Sigmoid colon (tissue), 4 donors: ENCODE results near the gene C14orf180.

Experiments used
- EP300 ChIP-seq, 4 donors: sonication (generic); formaldehyde crosslinking; IDR thresholded peaks; one replicate each; pipeline ENCODE4 v1.6.1; 2017; ENCODE audit warnings: antibody characterized with exemption in 4 of 4
- POLR2A ChIP-seq, 2 donors: fragments of 450-650 bp; IDR thresholded peaks; one replicate each; pipeline ENCODE4 v1.6.1; 2016; ENCODE audit warnings: antibody characterized with exemption in 2 of 2, mild to moderate bottlenecking in 2 of 2, moderate library complexity in 2 of 2
- TF ChIP-seq, protein P1 (sequence below), 4 experiments: fragments of 450-650 bp in 3 of 4; fragments of 200-600 bp in 1 of 4; IDR thresholded peaks; one replicate each; pipeline ENCODE4 v1.5.1; 2016 to 2019; ENCODE audit warnings: antibody characterized with exemption in 4 of 4, mild to moderate bottlenecking in 3 of 4, moderate library complexity in 2 of 4

DNA sequence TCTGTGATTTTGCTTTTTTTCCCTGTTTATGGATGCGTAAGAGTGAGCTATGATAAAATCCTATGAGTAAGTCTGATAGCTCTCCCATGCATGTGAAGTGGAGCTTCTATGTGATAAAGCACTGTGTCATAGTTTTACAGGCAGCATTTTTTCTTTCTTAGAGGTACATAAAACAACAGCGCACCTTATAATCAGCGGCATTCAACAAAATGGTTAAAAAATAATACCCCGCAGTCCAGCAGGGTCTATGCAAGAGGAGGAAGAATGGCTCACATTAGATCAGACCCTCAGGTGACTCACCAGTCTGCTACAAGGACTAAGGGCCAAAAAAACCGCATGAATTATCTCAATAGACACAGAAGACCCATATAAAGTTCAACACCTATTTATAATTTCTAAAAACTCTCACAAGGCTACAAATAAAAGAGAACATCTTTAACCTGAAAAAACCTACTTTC, 58.0 kb downstream of the C14orf180 start:
- TF ChIP-seq, protein P1, sequence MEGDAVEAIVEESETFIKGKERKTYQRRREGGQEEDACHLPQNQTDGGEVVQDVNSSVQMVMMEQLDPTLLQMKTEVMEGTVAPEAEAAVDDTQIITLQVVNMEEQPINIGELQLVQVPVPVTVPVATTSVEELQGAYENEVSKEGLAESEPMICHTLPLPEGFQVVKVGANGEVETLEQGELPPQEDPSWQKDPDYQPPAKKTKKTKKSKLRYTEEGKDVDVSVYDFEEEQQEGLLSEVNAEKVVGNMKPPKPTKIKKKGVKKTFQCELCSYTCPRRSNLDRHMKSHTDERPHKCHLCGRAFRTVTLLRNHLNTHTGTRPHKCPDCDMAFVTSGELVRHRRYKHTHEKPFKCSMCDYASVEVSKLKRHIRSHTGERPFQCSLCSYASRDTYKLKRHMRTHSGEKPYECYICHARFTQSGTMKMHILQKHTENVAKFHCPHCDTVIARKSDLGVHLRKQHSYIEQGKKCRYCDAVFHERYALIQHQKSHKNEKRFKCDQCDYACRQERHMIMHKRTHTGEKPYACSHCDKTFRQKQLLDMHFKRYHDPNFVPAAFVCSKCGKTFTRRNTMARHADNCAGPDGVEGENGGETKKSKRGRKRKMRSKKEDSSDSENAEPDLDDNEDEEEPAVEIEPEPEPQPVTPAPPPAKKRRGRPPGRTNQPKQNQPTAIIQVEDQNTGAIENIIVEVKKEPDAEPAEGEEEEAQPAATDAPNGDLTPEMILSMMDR (IDR thresholded peaks at IDR 0.05): no peak
- no peak for TF ChIP-seq EP300 (IDR thresholded peaks at IDR 0.05)
- TF ChIP-seq POLR2A (IDR thresholded peaks at IDR 0.05): no peak
